Stimulated activated CD4-positive, alpha-beta T cell treated with anti-CD3 and anti-CD28 coated beads, Interleukin-4, amount 100 ng/mL, for 24 hours (primary cell): ENCODE results near the gene RPS6KA5.
"Not testable (repeated sequence)": the region's sequence is repeated elsewhere in the genome, so short reads cannot be mapped to it uniquely, and the experiment has no call there.

ENCODE experiments used
- DNase-seq: peaks from one replicate; pipeline ENCODE4 v3.0.0-alpha.2; 2020

Gene RPS6KA5

GRCh38 chr14:90856115-90856514 is 204.3 kb downstream of the RPS6KA5 start:
- not testable (repeated sequence) for DNase-seq

- no peak for DNase-seq
These were observed 207.3 kb downstream of the RPS6KA5 start for GRCh38 chr14:90853116-90853515.

- no peak for DNase-seq
These were observed 209.0 kb downstream of the RPS6KA5 start for GRCh38 chr14:90851327-90852036.

- DNase-seq: no peak
These were observed 210.0 kb downstream of the RPS6KA5 start for GRCh38 chr14:90850487-90850886.

GRCh38 chr14:90849787-90850444 is 210.5 kb downstream of the RPS6KA5 start:
- DNase-seq: no peak

- no peak for DNase-seq
These were observed 211.3 kb downstream of the RPS6KA5 start for GRCh38 chr14:90848944-90849731.

GRCh38 chr14:90846511-90846910 is 213.9 kb downstream of the RPS6KA5 start:
- DNase-seq: no peak

- no peak for DNase-seq
These were observed 216.1 kb downstream of the RPS6KA5 start for GRCh38 chr14:90844321-90844720.

- DNase-seq: no peak
These were observed 217.7 kb downstream of the RPS6KA5 start for GRCh38 chr14:90842726-90843125.

- not testable (repeated sequence) for DNase-seq
These were observed 219.8 kb downstream of the RPS6KA5 start for GRCh38 chr14:90840667-90841066.

GRCh38 chr14:90839889-90840266 is 220.6 kb downstream of the RPS6KA5 start:
- no peak for DNase-seq

GRCh38 chr14:90839024-90839888 is 221.2 kb downstream of the RPS6KA5 start:
- DNase-seq: no peak

- not testable (repeated sequence) for DNase-seq
These were observed 221.9 kb downstream of the RPS6KA5 start for GRCh38 chr14:90838531-90838930.

- no peak for DNase-seq
These were observed 223.1 kb downstream of the RPS6KA5 start for GRCh38 chr14:90837355-90837754.

- DNase-seq: no peak
These were observed 223.8 kb downstream of the RPS6KA5 start for GRCh38 chr14:90836692-90837063.

- DNase-seq: no peak
These were observed 228.6 kb downstream of the RPS6KA5 start for GRCh38 chr14:90831821-90832220.

GRCh38 chr14:90830931-90831701 is 229.3 kb downstream of the RPS6KA5 start:
- DNase-seq: no peak

- DNase-seq: no peak
These were observed 230.8 kb downstream of the RPS6KA5 start for GRCh38 chr14:90829677-90830076.

GRCh38 chr14:90828642-90829487 is 231.6 kb downstream of the RPS6KA5 start:
- no peak for DNase-seq

- DNase-seq: peak; percentile 91
These were observed 232.4 kb downstream of the RPS6KA5 start for GRCh38 chr14:90827919-90828610.
